GM13976 (cell line): ENCODE results near the gene GNG7.

Experiments
- DNase-seq: peaks from one replicate; pipeline ENCODE4 v3.0.0; 2012; ENCODE audit warnings: low spot score
- CTCF ChIP-seq: IDR thresholded peaks from 2 replicates; pipeline ENCODE4 v1.5.1; 2012; ENCODE audit warnings: borderline replicate concordance, mild to moderate bottlenecking; ENCODE audit not compliant: insufficient read depth; ENCODE audit errors: extremely low read depth, missing control alignments, control extremely low read depth
- in situ Hi-C: fragments of 300-500 bp; cut with MboI; formaldehyde crosslinking; loops from one replicate; pipeline ENCODE4 v1.12.0; 2022; ENCODE audit warnings: low sequenced_read_pairs, mixed read lengths, inconsistent platforms; ENCODE audit not compliant: unreplicated experiment

Gene GNG7

GRCh38 chr19:2488942-2489731 is 213.4 kb downstream of the GNG7 start:
- peak; percentile 59 for DNase-seq
- in situ Hi-C loops, result no loop called here
- TF ChIP-seq CTCF, result no peak

GRCh38 chr19:2488405-2488941 is 214.0 kb downstream of the GNG7 start:
- peak; percentile 49 for DNase-seq
- TF ChIP-seq CTCF, result no peak
- in situ Hi-C loops, result no loop called here

GRCh38 chr19:2487842-2488241 is 214.7 kb downstream of the GNG7 start:
- TF ChIP-seq CTCF, result no peak
- DNase-seq, result peak; percentile 36
- in situ Hi-C loops, result no loop called here

- no peak for DNase-seq
- no peak for TF ChIP-seq CTCF
- in situ Hi-C loops, result no loop called here
Measured at GRCh38 chr19:2487090-2487489, 215.4 kb downstream of the GNG7 start.

GRCh38 chr19:2485428-2485827 is 217.1 kb downstream of the GNG7 start:
- DNase-seq, result no peak
- TF ChIP-seq CTCF, result no peak
- in situ Hi-C loops, result no loop called here

GRCh38 chr19:2484178-2484937 is 218.1 kb downstream of the GNG7 start:
- in situ Hi-C loops, result no loop called here
- no peak for TF ChIP-seq CTCF
- DNase-seq, result no peak
